Measurements from ENCODE around the gene IGF2BP2.

The IGF2BP2 gene

DNA sequence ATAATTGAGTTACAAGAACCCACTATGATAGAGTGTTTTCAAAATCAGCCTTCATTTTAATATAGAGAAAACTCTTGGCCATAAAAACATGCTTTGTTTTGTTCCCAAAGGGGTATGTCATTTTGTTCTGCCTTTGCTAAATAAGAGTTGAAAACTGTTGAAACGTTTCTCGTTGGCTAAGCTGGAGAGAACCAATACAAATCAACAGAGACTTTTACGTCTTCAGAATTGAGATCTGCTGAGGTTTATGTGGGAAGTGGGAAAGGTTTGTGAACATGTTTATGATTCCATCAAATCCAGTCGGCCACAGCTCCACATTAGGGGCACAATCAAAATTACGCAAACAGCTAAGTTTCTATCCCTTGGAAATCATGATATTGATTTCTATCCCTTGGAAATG lies 102.0 kb downstream of the IGF2BP2 start:
- DNase-seq (ENCODE audit: insufficient read length, low spot score) (no peak), FAIRE-seq (no peak)
- TF ChIP-seq SPI1 (IDR thresholded peaks at IDR 0.05; ENCODE audit: low read depth, low read length) (no peak), PAX5 (IDR thresholded peaks at IDR 0.05; ENCODE audit: insufficient read depth, low read length, severe bottlenecking) (no peak), POLR2AphosphoS5 (IDR thresholded peaks at IDR 0.05; ENCODE audit: low read depth, low read length) (no peak), POLR2A (IDR thresholded peaks at IDR 0.05; ENCODE audit: low read depth, low read length) (no peak), POU2F2 (IDR thresholded peaks at IDR 0.05; ENCODE audit: low read depth, low read length) (no peak), TAF1 (IDR thresholded peaks at IDR 0.05; ENCODE audit: low read depth, low read length) (no peak)

DNA sequence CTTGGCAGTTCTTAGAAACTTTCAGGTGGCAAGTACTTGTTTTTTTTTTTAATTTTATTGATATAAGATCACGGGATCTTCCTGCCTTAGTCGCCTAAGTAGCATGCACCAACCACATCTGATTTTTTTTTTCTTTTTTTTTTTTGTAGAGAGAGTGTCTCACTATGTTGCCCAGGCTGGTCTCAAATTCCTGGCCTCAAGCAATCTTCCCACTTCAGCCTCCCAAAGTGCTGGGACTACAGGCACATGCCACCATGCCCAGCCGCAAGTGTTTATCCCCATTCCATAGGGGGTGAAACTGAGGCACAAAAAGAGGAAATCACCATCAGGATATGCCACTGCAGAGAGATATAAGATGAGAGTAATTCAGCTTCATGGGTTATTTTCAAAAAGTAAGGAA lies 102.9 kb downstream of the IGF2BP2 start:
- TF ChIP-seq POLR2A (IDR thresholded peaks at IDR 0.05; ENCODE audit: low read depth, low read length) (no peak), PAX5 (IDR thresholded peaks at IDR 0.05; ENCODE audit: insufficient read depth, low read length, severe bottlenecking) (no peak), SPI1 (IDR thresholded peaks at IDR 0.05; ENCODE audit: low read depth, low read length) (no peak), TAF1 (IDR thresholded peaks at IDR 0.05; ENCODE audit: low read depth, low read length) (no peak), POU2F2 (IDR thresholded peaks at IDR 0.05; ENCODE audit: low read depth, low read length) (no peak), POLR2AphosphoS5 (IDR thresholded peaks at IDR 0.05; ENCODE audit: low read depth, low read length) (no peak)
- FAIRE-seq: no peak
- DNase-seq (ENCODE audit: insufficient read length, low spot score): no peak

DNA sequence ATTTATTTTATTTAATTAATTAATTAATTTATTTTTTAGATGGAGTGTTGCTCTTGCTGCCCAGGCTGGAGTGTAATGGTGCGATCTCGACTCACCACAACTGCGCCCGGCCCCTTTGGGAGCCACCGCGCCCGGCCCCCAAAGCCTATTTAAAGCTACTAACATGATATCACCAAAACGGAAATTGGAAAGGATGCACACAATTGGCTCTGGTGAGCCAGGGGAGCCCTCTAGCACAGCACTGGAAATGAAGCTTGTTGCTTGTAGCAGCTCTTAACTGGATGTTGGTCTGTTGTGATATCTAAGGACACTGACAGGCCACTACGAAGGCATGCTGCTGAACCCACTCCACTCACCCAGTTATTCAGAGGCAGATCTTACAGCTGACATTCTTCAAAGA lies 104.5 kb downstream of the IGF2BP2 start:
- TF ChIP-seq POLR2A (IDR thresholded peaks at IDR 0.05; ENCODE audit: low read depth, low read length): no peak
- TF ChIP-seq POU2F2 (IDR thresholded peaks at IDR 0.05; ENCODE audit: low read depth, low read length): no peak
- no peak for TF ChIP-seq SPI1 (IDR thresholded peaks at IDR 0.05; ENCODE audit: low read depth, low read length)
- no peak for TF ChIP-seq POLR2AphosphoS5 (IDR thresholded peaks at IDR 0.05; ENCODE audit: low read depth, low read length)
- TF ChIP-seq PAX5 (IDR thresholded peaks at IDR 0.05; ENCODE audit: insufficient read depth, low read length, severe bottlenecking): no peak
- TF ChIP-seq TAF1 (IDR thresholded peaks at IDR 0.05; ENCODE audit: low read depth, low read length): no peak
- DNase-seq (ENCODE audit: insufficient read length, low spot score) (no peak), FAIRE-seq (no peak)

DNA sequence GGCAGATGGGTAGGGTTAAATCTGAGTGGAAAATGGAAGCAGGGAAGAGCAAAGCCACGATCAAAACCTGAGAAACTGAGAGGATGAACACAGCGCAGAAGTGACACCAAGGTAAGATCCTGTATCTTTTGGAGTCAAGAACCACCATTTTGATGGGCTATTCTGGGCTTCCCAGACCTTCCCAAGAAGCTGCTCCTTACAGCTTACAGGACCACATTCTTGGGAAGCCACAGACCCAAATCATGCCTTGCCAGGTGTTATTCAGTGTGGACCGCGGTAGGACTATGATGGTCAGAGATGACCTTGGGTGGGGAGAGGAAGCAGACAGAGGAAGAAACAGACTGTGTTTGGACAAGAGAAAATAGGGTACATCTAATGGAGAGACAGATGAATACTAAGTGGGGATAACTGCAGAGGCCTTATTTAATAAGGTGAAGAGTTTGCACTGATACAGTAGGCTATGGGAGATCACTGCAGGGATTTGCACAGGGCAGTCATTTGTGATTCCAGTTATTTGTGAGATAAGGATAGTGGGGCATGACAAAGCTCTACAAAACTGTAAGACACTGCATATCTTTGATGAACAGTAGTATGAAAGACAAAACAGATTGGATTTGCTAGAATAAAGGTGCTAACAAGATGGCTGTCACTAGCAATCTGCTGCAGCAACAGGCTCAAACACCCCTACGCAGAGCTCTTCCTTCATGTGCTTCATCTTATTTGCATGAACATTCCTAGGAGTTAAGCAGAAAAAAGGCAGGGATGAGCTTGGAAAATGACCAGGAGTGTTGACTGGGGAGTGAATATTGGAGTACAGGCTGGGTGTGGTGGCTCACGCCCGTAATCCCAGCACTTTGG lies 105.9 kb downstream of the IGF2BP2 start:
- FAIRE-seq: no peak
- TF ChIP-seq PAX5 (IDR thresholded peaks at IDR 0.05; ENCODE audit: insufficient read depth, low read length, severe bottlenecking): no peak
- no peak for TF ChIP-seq POU2F2 (IDR thresholded peaks at IDR 0.05; ENCODE audit: low read depth, low read length)
- TF ChIP-seq TAF1 (IDR thresholded peaks at IDR 0.05; ENCODE audit: low read depth, low read length): no peak
- TF ChIP-seq POLR2AphosphoS5 (IDR thresholded peaks at IDR 0.05; ENCODE audit: low read depth, low read length): no peak
- no peak for TF ChIP-seq POLR2A (IDR thresholded peaks at IDR 0.05; ENCODE audit: low read depth, low read length)
- no peak for TF ChIP-seq SPI1 (IDR thresholded peaks at IDR 0.05; ENCODE audit: low read depth, low read length)

DNA sequence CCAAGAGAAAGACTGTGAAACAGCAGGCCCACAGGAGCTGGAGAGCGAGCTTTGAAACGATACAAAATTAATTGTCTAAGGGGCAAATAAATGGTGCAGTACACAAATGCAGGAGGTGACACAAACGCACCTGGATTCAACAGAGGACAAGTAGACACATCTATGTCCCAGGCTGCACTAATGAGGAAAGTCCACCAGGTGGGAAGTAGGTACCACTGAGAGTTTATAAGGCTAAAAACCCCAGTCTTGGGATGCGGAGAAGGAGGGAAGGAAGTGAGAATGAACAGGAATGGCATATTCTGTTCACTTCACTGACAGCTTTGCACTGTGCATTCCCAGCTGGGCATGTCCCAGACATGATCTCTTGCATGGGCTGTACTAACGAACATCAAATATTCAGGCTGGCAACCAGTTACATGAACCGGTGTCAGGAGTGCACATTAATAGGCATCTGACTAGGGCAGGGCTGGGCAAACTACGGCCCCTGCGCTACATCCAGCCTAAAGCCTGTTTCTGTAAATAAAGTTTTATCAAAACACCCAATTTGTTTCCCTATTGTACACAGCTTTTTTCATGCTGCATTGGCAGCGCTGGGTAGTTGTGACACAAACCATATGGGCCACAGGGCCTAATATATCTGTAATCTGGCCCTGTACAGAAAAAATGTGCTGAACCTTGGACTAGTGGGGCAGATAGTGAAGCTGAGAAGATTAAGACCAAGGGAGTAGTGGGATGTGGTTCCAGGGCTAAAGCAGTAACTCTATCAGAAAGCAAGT lies 107.0 kb downstream of the IGF2BP2 start:
- TF ChIP-seq SPI1 (IDR thresholded peaks at IDR 0.05; ENCODE audit: low read depth, low read length) (no peak), PAX5 (IDR thresholded peaks at IDR 0.05; ENCODE audit: insufficient read depth, low read length, severe bottlenecking) (no peak), TAF1 (IDR thresholded peaks at IDR 0.05; ENCODE audit: low read depth, low read length) (no peak), POLR2A (IDR thresholded peaks at IDR 0.05; ENCODE audit: low read depth, low read length) (no peak), POLR2AphosphoS5 (IDR thresholded peaks at IDR 0.05; ENCODE audit: low read depth, low read length) (no peak), POU2F2 (IDR thresholded peaks at IDR 0.05; ENCODE audit: low read depth, low read length) (no peak)
- FAIRE-seq (no peak), DNase-seq (ENCODE audit: insufficient read length, low spot score) (no peak)

More for the DNA sequence above, 105.9 kb downstream of the IGF2BP2 start:
- no peak for DNase-seq (ENCODE audit: insufficient read length, low spot score)

DNA sequence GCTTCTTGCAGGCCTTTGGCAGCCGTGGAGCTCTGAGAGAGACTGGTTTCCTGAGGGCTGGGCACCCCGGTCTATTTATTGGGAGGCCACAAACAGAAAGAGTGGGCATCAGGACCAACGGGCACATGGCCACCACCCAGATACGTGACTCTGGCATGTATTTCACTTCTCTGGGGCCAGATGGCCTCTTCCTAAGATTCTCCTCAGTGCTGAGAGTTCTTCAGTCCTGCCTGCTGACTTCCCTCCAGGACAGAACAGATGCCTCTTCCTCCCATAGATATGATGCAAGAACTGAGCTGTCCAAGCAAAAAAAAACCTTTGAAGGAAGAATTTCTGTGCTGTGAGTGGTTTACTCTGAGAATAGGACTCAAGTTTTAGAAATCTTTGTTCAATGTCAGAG lies 107.7 kb downstream of the IGF2BP2 start:
- DNase-seq (ENCODE audit: insufficient read length, low spot score) (no peak), FAIRE-seq (no peak)
- no peak for TF ChIP-seq POLR2A (IDR thresholded peaks at IDR 0.05; ENCODE audit: low read depth, low read length)
- TF ChIP-seq POLR2AphosphoS5 (IDR thresholded peaks at IDR 0.05; ENCODE audit: low read depth, low read length): no peak
- TF ChIP-seq TAF1 (IDR thresholded peaks at IDR 0.05; ENCODE audit: low read depth, low read length): no peak
- TF ChIP-seq SPI1 (IDR thresholded peaks at IDR 0.05; ENCODE audit: low read depth, low read length): no peak
- TF ChIP-seq PAX5 (IDR thresholded peaks at IDR 0.05; ENCODE audit: insufficient read depth, low read length, severe bottlenecking): no peak
- no peak for TF ChIP-seq POU2F2 (IDR thresholded peaks at IDR 0.05; ENCODE audit: low read depth, low read length)

DNA sequence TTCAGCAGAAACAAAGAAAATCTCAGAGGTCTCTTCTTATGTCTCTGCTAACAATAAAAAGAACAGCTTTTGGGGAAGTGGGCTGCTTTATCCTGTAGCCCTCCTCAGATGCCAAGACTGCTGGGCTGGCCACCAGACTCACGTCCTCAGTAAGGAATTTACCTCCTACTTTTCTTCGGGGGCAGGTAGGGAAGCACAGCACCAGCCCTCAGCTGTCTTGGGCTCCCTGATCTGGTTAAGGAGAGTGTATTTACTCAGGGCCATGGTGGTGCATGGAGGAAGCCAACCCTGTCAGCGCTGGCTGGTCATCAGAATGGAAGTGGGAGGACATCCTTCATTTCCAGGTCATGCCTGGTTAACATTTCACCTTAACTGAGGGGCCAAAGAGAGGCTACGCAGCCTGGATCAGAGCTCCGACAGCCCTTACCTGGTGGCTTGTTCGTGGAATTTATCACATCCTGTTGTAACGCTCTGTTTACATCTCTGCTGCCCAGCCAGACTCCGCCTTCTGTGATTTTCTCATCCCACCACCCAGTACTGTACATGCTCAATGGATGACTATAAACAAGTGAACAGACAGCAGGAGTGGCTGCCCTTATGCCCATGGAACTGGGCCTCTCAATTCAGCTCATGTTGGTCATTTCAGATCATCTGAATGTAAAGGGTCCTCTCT lies 108.3 kb downstream of the IGF2BP2 start:
- DNase-seq (ENCODE audit: insufficient read length, low spot score): no peak
- TF ChIP-seq SPI1 (IDR thresholded peaks at IDR 0.05; ENCODE audit: low read depth, low read length): no peak
- TF ChIP-seq POU2F2 (IDR thresholded peaks at IDR 0.05; ENCODE audit: low read depth, low read length): no peak
- TF ChIP-seq TAF1 (IDR thresholded peaks at IDR 0.05; ENCODE audit: low read depth, low read length): no peak
- TF ChIP-seq POLR2AphosphoS5 (IDR thresholded peaks at IDR 0.05; ENCODE audit: low read depth, low read length): no peak
- TF ChIP-seq PAX5 (IDR thresholded peaks at IDR 0.05; ENCODE audit: insufficient read depth, low read length, severe bottlenecking): no peak
- no peak for TF ChIP-seq POLR2A (IDR thresholded peaks at IDR 0.05; ENCODE audit: low read depth, low read length)
- FAIRE-seq: no peak

DNA sequence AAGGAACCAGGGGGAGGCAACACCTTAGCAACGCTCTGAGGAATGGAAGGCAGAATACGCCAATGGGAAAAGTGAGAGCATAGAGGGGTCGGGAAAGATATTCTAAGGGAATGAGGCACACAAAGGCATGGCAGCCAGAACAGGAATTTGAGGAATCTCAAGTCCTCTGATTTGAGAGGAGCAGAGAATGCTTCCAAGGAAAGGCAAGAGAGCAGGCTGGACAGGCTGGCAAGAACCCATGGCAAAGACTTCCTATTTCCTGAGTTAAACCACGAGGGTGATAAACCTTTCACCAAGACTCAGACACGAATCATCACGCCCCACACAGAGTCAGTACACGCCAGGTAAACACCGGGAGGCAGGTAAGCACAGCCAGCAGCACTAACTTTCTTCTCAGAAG lies 109.8 kb downstream of the IGF2BP2 start:
- no peak for FAIRE-seq
- DNase-seq (ENCODE audit: insufficient read length, low spot score): no peak
- TF ChIP-seq POLR2AphosphoS5 (IDR thresholded peaks at IDR 0.05; ENCODE audit: low read depth, low read length) (no peak), TAF1 (IDR thresholded peaks at IDR 0.05; ENCODE audit: low read depth, low read length) (no peak), POLR2A (IDR thresholded peaks at IDR 0.05; ENCODE audit: low read depth, low read length) (no peak), POU2F2 (IDR thresholded peaks at IDR 0.05; ENCODE audit: low read depth, low read length) (no peak), SPI1 (IDR thresholded peaks at IDR 0.05; ENCODE audit: low read depth, low read length) (no peak), PAX5 (IDR thresholded peaks at IDR 0.05; ENCODE audit: insufficient read depth, low read length, severe bottlenecking) (no peak)

Measured in GM12891 (cell line).